ENCODE data around the gene CDPF1. TPM values are rescaled to one million over a fixed set of nuclear protein-coding genes. Genes with fewer than 3 reads are reported as not detected.
A peak's percentile ranks its signal among the peaks of the same experiment; 100 is the strongest.

Gene CDPF1
- total and polyA plus RNA-seq, 2 of the 13 experiments (the other 11 are each of a cell fraction or from before 2014, with no cell fraction given), result 5.2 to 8.1 TPM

DNA sequence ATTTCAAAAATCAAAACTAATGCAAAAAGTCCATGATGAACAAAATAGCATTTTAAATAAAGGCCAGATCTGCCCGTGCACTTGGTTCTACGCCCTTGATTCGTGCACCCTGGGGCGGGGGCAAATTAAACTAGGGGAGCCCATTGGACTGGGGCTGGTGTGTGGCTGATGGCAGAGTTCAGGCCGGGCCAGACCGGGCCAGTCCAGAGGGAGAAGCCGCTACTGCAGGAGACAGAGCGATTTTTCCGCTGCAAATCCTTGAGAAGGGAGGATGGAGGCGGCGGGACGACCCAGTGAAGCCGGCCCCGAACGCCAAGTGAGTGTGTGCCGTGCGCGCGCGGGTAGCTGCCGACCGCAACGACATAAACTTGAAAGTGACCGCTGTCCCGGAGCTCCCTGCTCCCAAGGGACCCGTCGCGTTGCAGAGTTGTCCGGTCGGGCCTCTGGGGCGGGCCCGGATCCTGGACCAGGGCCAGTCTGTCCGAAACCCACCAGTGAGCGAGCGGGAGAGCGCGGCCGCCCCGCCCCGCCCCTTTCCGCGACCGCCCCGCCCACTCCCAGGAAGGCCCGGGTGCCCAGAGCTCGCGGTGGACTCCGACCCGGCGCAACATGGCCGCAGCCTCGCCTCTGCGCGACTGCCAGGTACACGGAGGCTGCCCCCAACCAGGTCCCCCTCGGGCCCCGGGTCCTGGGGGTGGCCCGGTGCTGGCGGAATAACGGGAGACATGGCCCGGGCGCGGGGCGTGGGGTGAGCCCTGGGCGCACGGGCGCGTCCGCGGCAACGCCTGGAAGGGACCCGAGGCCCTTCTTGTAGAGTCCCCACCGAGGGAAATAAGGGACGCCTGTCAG is 17.6 kb upstream of the CDPF1 start, which contains the start of gene TTC38 (continued):
- TF ChIP-seq ARID2 (CRISPR knock-in tag; IDR thresholded peaks at IDR 0.05; ENCODE audit: borderline replicate concordance) (0 out of 2 replicates have a peak, but pooled peaks have one; percentile 27), CBFB (CRISPR knock-in tag; IDR thresholded peaks at IDR 0.05) (peak; percentile 94), TARDBP (CRISPR knock-in tag; IDR thresholded peaks at IDR 0.05) (peak; percentile 56; the same call in 1 of the 2 replicates), TMF1 (CRISPR knock-in tag; IDR thresholded peaks at IDR 0.05; ENCODE audit: low read depth) (peak; percentile 78; the same call in 1 of the 2 replicates), SALL1 (CRISPR knock-in tag; IDR thresholded peaks at IDR 0.05) (peak; percentile 59; the same call in 1 of the 2 replicates), ZNF605 (CRISPR knock-in tag; IDR thresholded peaks at IDR 0.05) (no peak), HNRNPK (IDR thresholded peaks at IDR 0.05; ENCODE audit: low read depth, low read length, poor library complexity, severe bottlenecking) (no peak), HES4 (CRISPR knock-in tag; IDR thresholded peaks at IDR 0.05; ENCODE audit: borderline replicate concordance) (peak; percentile 29; the same call in 1 of the 2 replicates), ZNF20 (CRISPR knock-in tag; IDR thresholded peaks at IDR 0.05) (no peak), TBX2 (CRISPR knock-in tag; IDR thresholded peaks at IDR 0.05; ENCODE audit: borderline replicate concordance) (peak; percentile 64), ZBTB7B (CRISPR knock-in tag; IDR thresholded peaks at IDR 0.05) (peak; percentile 39; the same call in 1 of the 2 replicates), CEBPB (IDR thresholded peaks at IDR 0.05; ENCODE audit: borderline replicate concordance, low read depth, low read length) (no peak), ZNF713 (CRISPR knock-in tag; IDR thresholded peaks at IDR 0.05) (no peak), TFAP4 (IDR thresholded peaks at IDR 0.05; ENCODE audit: borderline replicate concordance, low read depth) (no peak; the same call in 1 of the 2 replicates), MXD4 (CRISPR knock-in tag; IDR thresholded peaks at IDR 0.05) (0 out of 2 replicates have a peak, but pooled peaks have one; percentile 20), RNF2 (conservative IDR thresholded peaks at IDR 0.05; ENCODE audit: low read depth) (0 out of 2 replicates have a peak, but pooled peaks have one; percentile 5), FOXJ3 (CRISPR knock-in tag; IDR thresholded peaks at IDR 0.05; ENCODE audit: borderline replicate concordance) (0 out of 2 replicates have a peak, but pooled peaks have one; percentile 45), NFE2 (CRISPR knock-in tag; IDR thresholded peaks at IDR 0.05) (no peak), NR2C2 (CRISPR knock-in tag; IDR thresholded peaks at IDR 0.05; ENCODE audit: borderline replicate concordance) (peak; percentile 22; the same call in 1 of the 2 replicates), ZNF180 (CRISPR knock-in tag; IDR thresholded peaks at IDR 0.05; ENCODE audit: borderline replicate concordance, low read depth) (no peak), ZBTB4 (CRISPR knock-in tag; IDR thresholded peaks at IDR 0.05; ENCODE audit: borderline replicate concordance) (peak; percentile 70; the same call in 1 of the 2 replicates), ZNF124 (CRISPR knock-in tag; IDR thresholded peaks at IDR 0.05) (0 out of 2 replicates have a peak, but pooled peaks have one; percentile 24), MBNL3 (CRISPR knock-in tag; conservative IDR thresholded peaks at IDR 0.05) (no peak), FOSL1 (CRISPR knock-in tag; IDR thresholded peaks at IDR 0.05; ENCODE audit: borderline replicate concordance) (no peak)
- TF ChIP-seq, protein P1, sequence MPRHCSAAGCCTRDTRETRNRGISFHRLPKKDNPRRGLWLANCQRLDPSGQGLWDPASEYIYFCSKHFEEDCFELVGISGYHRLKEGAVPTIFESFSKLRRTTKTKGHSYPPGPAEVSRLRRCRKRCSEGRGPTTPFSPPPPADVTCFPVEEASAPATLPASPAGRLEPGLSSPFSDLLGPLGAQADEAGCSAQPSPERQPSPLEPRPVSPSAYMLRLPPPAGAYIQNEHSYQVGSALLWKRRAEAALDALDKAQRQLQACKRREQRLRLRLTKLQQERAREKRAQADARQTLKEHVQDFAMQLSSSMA (CRISPR knock-in tag; IDR thresholded peaks at IDR 0.05), result peak; percentile 15; the same call in 1 of the 2 replicates

Measured in HepG2 (cell line).